HepG2 (cell line): ENCODE measurements around the gene IFT57. TPM values are rescaled to one million over a fixed set of nuclear protein-coding genes. Genes with fewer than 3 reads are reported as not detected.

Source experiments
- ATAC-seq: fragments of 200-7000 bp; cut with Tn5 transposase; 3 replicates; pipeline ENCODE4 v1.9.1; 2020; ENCODE audit warnings: mild to moderate bottlenecking, moderate library complexity
- BruUV-seq: library from RNA; stranded (reverse); fragments of 400-500 nt; replicated peaks from 2 replicates; lab custom pipeline; 2021; lab: Mats Ljungman, UMichigan
- CTCF ChIA-PET: fragments of 300-600 bp; formaldehyde crosslinking; extraction: SDS; loops from one replicate; lab custom pipeline; 2021; ENCODE audit warnings: low total read pairs, inconsistent platforms, low intra/inter-chr PET ratio; lab: Yijun Ruan, JAX
- POLR2A ChIA-PET: fragments of 350-600 bp; sonication (Branson Sonifier 250); formaldehyde crosslinking; loops from one replicate; lab custom pipeline; 2020; ENCODE audit warnings: antibody characterized with exemption, inconsistent platforms; lab: Yijun Ruan, JAX
- DNase-seq: peaks from one replicate; pipeline ENCODE4 v3.0.0-alpha.2; 2015; ENCODE audit warnings: low spot score
- FAIRE-seq: peaks from 3 replicates; lab custom pipeline; 2011; peaks lifted over from hg19 to GRCh38; lab: Jason Lieb, UNC
- H2AFZ ChIP-seq: one replicate; pipeline ENCODE4 v1.6.1; 2011; ENCODE audit warnings: low read length, inconsistent platforms
- H3K27ac ChIP-seq: fragments of 300-600 bp; 3 replicates; pipeline ENCODE4 v1.8.0; 2011; ENCODE audit warnings: mixed run types, mild to moderate bottlenecking, mixed read lengths, low read length, inconsistent platforms; ENCODE audit not compliant: insufficient read depth; ENCODE audit errors: extremely low read length
- H3K27me3 ChIP-seq, 2 experiments: fragments of 200-600 bp in 1 of 2; 2 replicates in 1 of 2; 3 replicates in 1 of 2; pipeline versions ENCODE4 v1.6.0 to v1.8.0; 2011; ENCODE audit warnings: low read length in 2 of 2, mild to moderate bottlenecking in 2 of 2, moderate library complexity in 2 of 2, inconsistent platforms in 1 of 2; ENCODE audit not compliant: insufficient read depth in 2 of 2, control insufficient read depth in 1 of 2
- H3K36me3 ChIP-seq, 2 experiments: fragments of 200-600 bp in 1 of 2; replicated peaks in 1 of 2; 2 replicates in 1 of 2; 3 replicates in 1 of 2; pipeline versions ENCODE4 v1.5.1 to v1.8.0; 2011; ENCODE audit warnings: low read length in 2 of 2, inconsistent platforms in 1 of 2; ENCODE audit not compliant: insufficient read depth in 2 of 2, control insufficient read depth in 1 of 2
- H3K4me1 ChIP-seq: 2 replicates; pipeline ENCODE4 v1.5.1; 2012; ENCODE audit warnings: low read length, inconsistent platforms; ENCODE audit not compliant: insufficient read depth
- H3K4me2 ChIP-seq: 2 replicates; pipeline ENCODE4 v1.6.0; 2011; ENCODE audit warnings: low read depth, low read length, inconsistent platforms
- H3K4me3 ChIP-seq, 3 experiments: fragments of 200-600 bp in 1 of 3; sonication (generic), shearing (Covaris generic) in 1 of 3; replicated peaks in 1 of 3; 2 replicates each; pipeline ENCODE4 v1.5.1; 2011 to 2016; ENCODE audit warnings: low read length in 3 of 3, inconsistent platforms in 2 of 3, low read depth in 2 of 3, mild to moderate bottlenecking in 2 of 3, control low read depth in 1 of 3, mixed read lengths in 1 of 3; ENCODE audit not compliant: insufficient read depth in 1 of 3
- H3K79me2 ChIP-seq: one replicate; pipeline ENCODE4 v1.6.1; 2011; ENCODE audit warnings: low read length, inconsistent platforms; ENCODE audit not compliant: insufficient read depth
- H3K9ac ChIP-seq: 2 replicates; pipeline ENCODE4 v1.6.0; 2011; ENCODE audit warnings: mild to moderate bottlenecking, low read depth, low read length, inconsistent platforms; ENCODE audit not compliant: insufficient read depth
- H3K9me3 ChIP-seq: 2 replicates; pipeline ENCODE4 v1.5.1; 2012; ENCODE audit warnings: mild to moderate bottlenecking, low read length
- H4K20me1 ChIP-seq: 2 replicates; pipeline ENCODE4 v1.6.0; 2011; ENCODE audit warnings: inconsistent platforms, mild to moderate bottlenecking, low read length, moderate library complexity; ENCODE audit not compliant: insufficient read depth
- CC2D1A ChIP-seq: sonication (generic); formaldehyde crosslinking; IDR thresholded peaks from 2 replicates; pipeline ENCODE4 v1.8.1; 2023; ENCODE audit warnings: mild to moderate bottlenecking, missing genetic modification reagents
- FOXA1 ChIP-seq, 2 experiments: fragments of 450-650 bp in 1 of 2; sonication (generic) in 1 of 2; formaldehyde crosslinking in 1 of 2; IDR thresholded peaks; 2 replicates each; pipeline versions ENCODE4 v1.4.0 to v1.6.1; 2016 to 2020; ENCODE audit warnings: missing genetic modification reagents in 1 of 2
- GPN1 ChIP-seq: sonication (generic); formaldehyde crosslinking; IDR thresholded peaks from 2 replicates; pipeline ENCODE4 v1.5.1; 2020; ENCODE audit warnings: missing genetic modification reagents, borderline replicate concordance
- HNF4A ChIP-seq: sonication (generic); formaldehyde crosslinking; IDR thresholded peaks from 2 replicates; pipeline ENCODE4 v1.4.0; 2020; ENCODE audit warnings: missing genetic modification reagents
- PRMT3 ChIP-seq: sonication (generic); formaldehyde crosslinking; IDR thresholded peaks from 2 replicates; pipeline ENCODE4 v1.8.1; 2022; ENCODE audit warnings: low read depth, mild to moderate bottlenecking, moderate library complexity, missing genetic modification reagents, borderline replicate concordance
- YEATS2 ChIP-seq: sonication (generic); formaldehyde crosslinking; IDR thresholded peaks from 2 replicates; pipeline ENCODE4 v1.4.0; 2020; ENCODE audit warnings: missing genetic modification reagents, borderline replicate concordance
- ZKSCAN1 ChIP-seq: fragments of 150-350 bp; IDR thresholded peaks from 2 replicates; pipeline ENCODE4 v1.6.1; 2014; ENCODE audit warnings: low read length
- ZNF441 ChIP-seq: sonication (generic); formaldehyde crosslinking; IDR thresholded peaks from 2 replicates; pipeline ENCODE4 v1.7.0; 2021; ENCODE audit warnings: missing genetic modification reagents, borderline replicate concordance
- ZNF670 ChIP-seq: sonication (generic); formaldehyde crosslinking; IDR thresholded peaks from 2 replicates; pipeline ENCODE4 v1.8.0; 2022; ENCODE audit warnings: mild to moderate bottlenecking, missing genetic modification reagents, borderline replicate concordance
- ZNF780A ChIP-seq: sonication (generic); formaldehyde crosslinking; IDR thresholded peaks from 2 replicates; pipeline ENCODE4 v1.8.0; 2022; ENCODE audit warnings: mild to moderate bottlenecking, missing genetic modification reagents, moderate library complexity
- WGBS: methylation state at CpG from one replicate; pipeline ENCODE4 v1.1.6; 2017; ENCODE audit warnings: low lambda C conversion rate; 5-methylcytosine and 5-hydroxymethylcytosine counted together
- in situ Hi-C: cut with HindIII; loops from 2 replicates; pipeline ENCODE4 v1.10.0; 2017; ENCODE audit warnings: low pct_unique_long_range_greater_than_20kb; ENCODE audit not compliant: extremely low pct_ligation_motif_present
- intact Hi-C: fragments of 100-400 bp; cut with micrococcal nuclease; formaldehyde crosslinking; loops from one replicate; pipeline ENCODE4 v1.10.0; 2022; ENCODE audit not compliant: unreplicated experiment
- polyA plus RNA-seq, 8 experiments: library from polyadenylated mRNA; depleted of rRNA in 3 of 8; stranded (reverse) in 7 of 8; unstranded in 1 of 8; fragments of >200 nt; fragmentation: Illumina TruSeq in 4 of 8; extraction: Trizol in 4 of 8; gene quantifications; 2 replicates each; pipeline versions ENCODE4 v1.2.1 to v1.2.3, GENCODE V29; 2011 to 2016; ENCODE audit warnings: low read depth in 4 of 8, missing spikeins in 1 of 8, mixed read lengths in 1 of 8; ENCODE audit not compliant: insufficient read depth in 1 of 8
- total RNA-seq, 5 experiments: library from RNA; depleted of rRNA; stranded (reverse); fragments of >200 nt; fragmentation: Illumina TruSeq; extraction: Trizol; gene quantifications; 2 replicates each; pipeline ENCODE4 v1.2.3, GENCODE V29; 2016; ENCODE audit warnings: low read depth in 1 of 5
- TF ChIP-seq, protein P1 (sequence below): sonication (generic); formaldehyde crosslinking; IDR thresholded peaks from 2 replicates; pipeline ENCODE4 v1.8.0; 2022; ENCODE audit warnings: low read depth, missing genetic modification reagents
- TF ChIP-seq, protein P2 (sequence below): sonication (generic); formaldehyde crosslinking; IDR thresholded peaks from 2 replicates; pipeline ENCODE4 v1.5.1; 2020; ENCODE audit warnings: missing genetic modification reagents, mild to moderate bottlenecking, borderline replicate concordance
- TF ChIP-seq, protein P3 (sequence below): sonication (generic); formaldehyde crosslinking; IDR thresholded peaks from 2 replicates; pipeline ENCODE4 v1.8.1; 2023; ENCODE audit warnings: mild to moderate bottlenecking, missing genetic modification reagents, borderline replicate concordance
- TF ChIP-seq, protein P4 (sequence below): IDR thresholded peaks from 2 replicates; pipeline ENCODE4 v1.6.1; 2016; ENCODE audit warnings: missing genetic modification reagents, missing compliant biosample characterization
- TF ChIP-seq, protein P5 (sequence below): sonication (generic); formaldehyde crosslinking; IDR thresholded peaks from 2 replicates; pipeline ENCODE4 v1.8.0; 2022; ENCODE audit warnings: mild to moderate bottlenecking, missing genetic modification reagents
- TF ChIP-seq, protein P6 (sequence below): sonication (generic); formaldehyde crosslinking; IDR thresholded peaks from 2 replicates; pipeline ENCODE4 v1.5.0; 2020; ENCODE audit warnings: missing genetic modification reagents

Gene IFT57
- total and polyA plus RNA-seq, 2 of the 13 experiments (the other 11 are each of a cell fraction or from before 2014, with no cell fraction given), result 5.5 to 14.5 TPM

DNA sequence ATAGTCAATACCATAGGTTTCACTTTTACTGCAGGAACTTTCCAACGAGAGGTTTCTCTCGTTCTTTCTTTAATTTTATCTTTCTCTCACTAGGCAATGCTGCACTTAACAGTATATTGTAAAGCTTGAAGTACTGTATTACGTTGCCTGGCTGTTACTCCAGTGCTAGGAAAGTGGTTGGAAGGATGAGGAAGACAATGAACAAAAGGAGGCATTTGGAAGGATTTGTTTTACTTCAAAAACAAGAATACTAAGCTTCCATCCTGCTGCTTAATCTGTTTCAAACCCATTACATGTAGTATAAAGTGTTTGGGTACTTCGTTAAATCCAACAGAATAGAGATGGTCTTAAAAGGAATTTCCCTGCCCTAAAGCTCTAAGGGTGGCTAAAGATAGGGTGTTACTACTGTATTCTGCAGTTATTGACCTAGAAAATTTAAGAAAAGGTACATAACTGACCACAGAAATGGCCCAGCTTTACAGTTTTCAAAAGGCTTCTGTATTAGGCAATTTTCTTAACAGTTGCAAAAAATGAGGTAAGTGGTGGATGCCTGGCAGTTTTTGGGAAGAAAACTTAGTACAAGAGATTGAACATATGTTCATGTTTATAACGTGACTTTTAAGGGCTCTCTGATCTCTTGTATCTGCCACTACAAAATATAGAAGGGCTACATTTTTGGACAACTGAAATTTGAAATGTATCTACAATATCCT is 785 bp upstream of the IFT57 start (continued):
- TF ChIP-seq, protein P1, sequence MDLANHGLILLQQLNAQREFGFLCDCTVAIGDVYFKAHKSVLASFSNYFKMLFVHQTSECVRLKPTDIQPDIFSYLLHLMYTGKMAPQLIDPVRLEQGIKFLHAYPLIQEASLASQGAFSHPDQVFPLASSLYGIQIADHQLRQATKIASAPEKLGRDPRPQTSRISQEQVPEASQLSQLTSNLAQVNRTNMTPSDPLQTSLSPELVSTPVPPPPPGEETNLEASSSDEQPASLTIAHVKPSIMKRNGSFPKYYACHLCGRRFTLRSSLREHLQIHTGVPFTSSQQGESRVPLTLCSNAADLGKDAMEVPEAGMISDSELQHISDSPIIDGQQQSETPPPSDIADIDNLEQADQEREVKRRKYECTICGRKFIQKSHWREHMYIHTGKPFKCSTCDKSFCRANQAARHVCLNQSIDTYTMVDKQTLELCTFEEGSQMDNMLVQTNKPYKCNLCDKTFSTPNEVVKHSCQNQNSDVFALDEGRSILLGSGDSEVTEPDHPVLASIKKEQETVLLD (CRISPR knock-in tag), result no peak
- TF ChIP-seq YEATS2 (CRISPR knock-in tag) (no peak), ZNF441 (CRISPR knock-in tag) (no peak), PRMT3 (no peak)

DNA sequence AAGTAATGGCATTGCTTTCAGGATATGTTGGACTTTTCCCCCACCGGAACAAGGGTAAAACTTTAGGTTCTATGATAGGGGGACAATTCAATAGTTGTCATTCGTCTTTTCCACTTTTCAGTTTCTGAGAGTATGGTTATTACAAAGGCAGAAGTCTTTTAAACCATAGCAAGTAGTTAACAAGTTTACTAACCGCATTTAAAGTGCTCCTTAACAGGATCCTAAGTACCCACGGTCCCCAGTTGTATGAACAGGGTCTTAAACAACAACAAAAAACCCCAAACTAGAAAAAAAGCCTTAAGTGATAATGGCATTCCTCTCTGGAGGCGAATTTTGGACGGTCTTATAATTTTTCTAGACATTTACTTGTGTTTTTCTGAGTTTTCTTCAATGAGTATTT is 831 bp downstream of the IFT57 start:
- ATAC-seq, result no peak
- ChIA-PET POLR2A (no interaction called here), CTCF (no interaction called here)
- WGBS, result 35% methylated on average over 6 of the region's 6 CpGs
- BruUV-seq, result no TSS peak
- TF ChIP-seq, protein P2, sequence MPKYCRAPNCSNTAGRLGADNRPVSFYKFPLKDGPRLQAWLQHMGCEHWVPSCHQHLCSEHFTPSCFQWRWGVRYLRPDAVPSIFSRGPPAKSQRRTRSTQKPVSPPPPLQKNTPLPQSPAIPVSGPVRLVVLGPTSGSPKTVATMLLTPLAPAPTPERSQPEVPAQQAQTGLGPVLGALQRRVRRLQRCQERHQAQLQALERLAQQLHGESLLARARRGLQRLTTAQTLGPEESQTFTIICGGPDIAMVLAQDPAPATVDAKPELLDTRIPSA (CRISPR knock-in tag), result no peak
- TF ChIP-seq, protein P3, sequence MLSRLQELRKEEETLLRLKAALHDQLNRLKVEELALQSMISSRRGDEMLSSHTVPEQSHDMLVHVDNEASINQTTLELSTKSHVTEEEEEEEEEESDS (CRISPR knock-in tag), result no peak
- TF ChIP-seq HNF4A (CRISPR knock-in tag), result no peak
- TF ChIP-seq GPN1, result no peak
- no peak for TF ChIP-seq ZNF670
- TF ChIP-seq, protein P4, sequence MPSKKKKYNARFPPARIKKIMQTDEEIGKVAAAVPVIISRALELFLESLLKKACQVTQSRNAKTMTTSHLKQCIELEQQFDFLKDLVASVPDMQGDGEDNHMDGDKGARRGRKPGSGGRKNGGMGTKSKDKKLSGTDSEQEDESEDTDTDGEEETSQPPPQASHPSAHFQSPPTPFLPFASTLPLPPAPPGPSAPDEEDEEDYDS (CRISPR knock-in tag), result no peak
- no peak for TF ChIP-seq ZKSCAN1
- TF ChIP-seq, protein P5, sequence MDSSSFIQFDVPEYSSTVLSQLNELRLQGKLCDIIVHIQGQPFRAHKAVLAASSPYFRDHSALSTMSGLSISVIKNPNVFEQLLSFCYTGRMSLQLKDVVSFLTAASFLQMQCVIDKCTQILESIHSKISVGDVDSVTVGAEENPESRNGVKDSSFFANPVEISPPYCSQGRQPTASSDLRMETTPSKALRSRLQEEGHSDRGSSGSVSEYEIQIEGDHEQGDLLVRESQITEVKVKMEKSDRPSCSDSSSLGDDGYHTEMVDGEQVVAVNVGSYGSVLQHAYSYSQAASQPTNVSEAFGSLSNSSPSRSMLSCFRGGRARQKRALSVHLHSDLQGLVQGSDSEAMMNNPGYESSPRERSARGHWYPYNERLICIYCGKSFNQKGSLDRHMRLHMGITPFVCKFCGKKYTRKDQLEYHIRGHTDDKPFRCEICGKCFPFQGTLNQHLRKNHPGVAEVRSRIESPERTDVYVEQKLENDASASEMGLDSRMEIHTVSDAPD, result no peak
- TF ChIP-seq, protein P6, sequence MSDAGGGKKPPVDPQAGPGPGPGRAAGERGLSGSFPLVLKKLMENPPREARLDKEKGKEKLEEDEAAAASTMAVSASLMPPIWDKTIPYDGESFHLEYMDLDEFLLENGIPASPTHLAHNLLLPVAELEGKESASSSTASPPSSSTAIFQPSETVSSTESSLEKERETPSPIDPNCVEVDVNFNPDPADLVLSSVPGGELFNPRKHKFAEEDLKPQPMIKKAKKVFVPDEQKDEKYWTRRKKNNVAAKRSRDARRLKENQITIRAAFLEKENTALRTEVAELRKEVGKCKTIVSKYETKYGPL, result no peak
- no peak for TF ChIP-seq FOXA1 (IDR thresholded peaks at IDR 0.05)
- no peak for TF ChIP-seq FOXA1 (CRISPR knock-in tag; IDR thresholded peaks at IDR 0.05)
- TF ChIP-seq CC2D1A (CRISPR knock-in tag), result no peak
- no peak for TF ChIP-seq ZNF780A
- Histone ChIP-seq H3K27me3 (no peaks in the 10 kb centered on the region; a peak in 1 of 5 replicates), H3K9ac (peak overlapping the region; percentile 75), H4K20me1 (no peaks in the 10 kb centered on the region), H2AFZ (peak overlapping the region; percentile 79), H3K27ac (no peak overlapping the region), H3K36me3 (no peaks in the 10 kb centered on the region), H3K4me2 (peak overlapping the region; percentile 92), H3K79me2 (no peaks in the 10 kb centered on the region), H3K9me3 (no peaks in the 10 kb centered on the region), H3K4me1 (peaks cover 23% of the 10 kb centered on the region), H3K4me3 (peak overlapping the region; percentile 79 to 87 (median 82); a peak in 5 of 6 replicates)
- intact Hi-C loops, result no loop called here
- in situ Hi-C loops, result no loop called here
- no peak for FAIRE-seq
- no peak for DNase-seq
